Umbilical cord (tissue), 2 donors: Measurements from ENCODE around the gene ITPK1. TPM values are rescaled to one million over a fixed set of nuclear protein-coding genes. Genes with fewer than 3 reads are reported as not detected.
"Not testable (repeated sequence)": the region's sequence is repeated elsewhere in the genome, so short reads cannot be mapped to it uniquely, and the experiment has no call there.

Experiments used
- DNase-seq: peaks from one replicate; pipeline ENCODE4 v3.0.0-alpha.2; 2015; ENCODE audit warnings: low spot score
- total RNA-seq: library from RNA; depleted of rRNA; stranded (reverse); fragments of >200 nt; gene quantifications from one replicate; pipeline ENCODE4 v1.2.3, GENCODE V29; 2014; ENCODE audit warnings: low replicate concordance; ENCODE audit not compliant: insufficient read depth

Gene ITPK1
- total RNA-seq, 1 donor from 2014 or later: 14.7 TPM

GRCh38 chr14:93084866-93085857 is 30.6 kb downstream of the ITPK1 start:
- DNase-seq: no peak

GRCh38 chr14:93084402-93084801 is 31.3 kb downstream of the ITPK1 start:
- DNase-seq: no peak

GRCh38 chr14:93083917-93084316 is 31.8 kb downstream of the ITPK1 start:
- no peak for DNase-seq

DNA sequence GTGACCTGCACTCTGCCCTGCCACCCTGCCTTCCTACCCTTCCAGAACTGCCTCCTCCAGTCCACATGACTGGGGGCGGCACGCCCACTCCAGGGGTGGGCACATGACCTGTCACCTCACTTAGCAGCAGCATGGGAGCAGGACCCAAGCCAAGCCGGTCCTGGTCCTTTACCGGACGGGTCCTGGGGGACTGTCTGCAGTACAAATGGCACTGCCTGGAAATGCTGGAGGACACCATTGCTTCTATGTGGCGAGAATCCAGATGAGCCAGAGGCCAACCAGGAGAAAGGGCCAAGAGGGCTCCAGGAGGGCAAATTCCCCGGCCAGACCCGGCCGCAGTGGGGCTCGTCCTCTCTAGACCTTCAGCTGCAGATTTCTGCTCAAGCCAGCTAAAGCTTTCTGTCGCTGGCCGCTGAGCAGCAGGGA is 33.1 kb downstream of the ITPK1 start:
- no peak for DNase-seq

GRCh38 chr14:93081876-93082570 is 33.7 kb downstream of the ITPK1 start:
- DNase-seq: no peak

GRCh38 chr14:93079865-93080403 is 35.8 kb downstream of the ITPK1 start:
- DNase-seq: no peak

DNA sequence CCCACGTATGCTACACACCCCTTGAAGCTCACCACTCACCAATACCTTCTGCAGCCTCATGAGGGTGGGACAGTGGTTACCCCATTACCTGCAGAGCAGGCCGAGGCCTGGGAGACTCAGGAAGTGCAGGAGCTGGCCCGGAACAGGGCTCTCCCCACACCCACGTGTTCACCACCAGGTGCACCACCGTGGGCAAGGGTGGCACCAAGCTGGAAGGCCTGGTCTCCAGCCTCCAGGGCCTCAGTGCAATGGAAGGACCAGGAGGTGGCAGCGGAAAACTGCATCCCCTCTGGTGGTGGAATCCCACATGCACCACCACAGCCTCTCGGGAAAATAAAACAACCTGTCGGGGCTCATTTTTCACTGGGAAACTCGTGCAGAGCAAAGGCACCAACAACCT is 36.4 kb downstream of the ITPK1 start:
- DNase-seq: no peak

DNA sequence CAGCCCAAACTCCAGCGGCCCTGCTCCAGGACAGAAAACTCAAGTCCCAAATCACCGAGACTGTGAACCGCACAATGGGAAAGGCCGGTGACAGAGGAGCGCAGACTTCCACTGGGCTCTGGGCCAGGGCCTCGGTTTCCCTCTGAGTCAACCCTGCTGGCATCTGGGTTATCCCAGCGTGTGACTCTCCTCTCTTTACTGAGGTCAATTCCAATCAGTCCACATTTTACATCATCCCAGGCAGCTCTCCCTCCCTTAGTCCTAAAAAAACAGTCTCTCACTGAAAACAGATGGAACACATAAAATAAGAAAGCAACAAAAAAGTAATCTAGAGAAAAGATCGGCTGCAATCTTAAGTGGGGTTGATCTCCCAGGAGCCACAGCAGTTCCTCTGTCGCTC is 36.9 kb downstream of the ITPK1 start:
- peak; percentile 70 for DNase-seq

DNA sequence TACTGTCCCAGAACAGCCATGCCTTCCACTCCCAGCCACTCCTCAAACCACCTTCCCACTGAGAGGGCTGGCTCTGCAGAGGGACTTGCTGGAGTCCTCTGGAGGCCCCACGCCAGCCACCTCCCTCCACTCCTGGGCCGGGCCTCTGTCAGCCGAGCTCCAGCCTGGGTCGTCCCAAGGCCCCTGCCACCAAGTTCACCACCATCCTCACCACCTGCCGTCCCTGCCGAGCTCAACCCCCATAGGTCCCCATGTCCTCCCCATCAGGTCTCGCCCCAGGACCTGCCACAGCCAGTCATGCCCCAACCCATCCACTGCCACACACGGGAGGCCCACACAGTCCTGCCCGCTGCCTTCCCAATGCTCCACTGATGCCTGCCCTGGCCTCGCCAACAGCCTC is 39.0 kb downstream of the ITPK1 start:
- no peak for DNase-seq

GRCh38 chr14:93075891-93076290 is 39.8 kb downstream of the ITPK1 start:
- no peak for DNase-seq

DNA sequence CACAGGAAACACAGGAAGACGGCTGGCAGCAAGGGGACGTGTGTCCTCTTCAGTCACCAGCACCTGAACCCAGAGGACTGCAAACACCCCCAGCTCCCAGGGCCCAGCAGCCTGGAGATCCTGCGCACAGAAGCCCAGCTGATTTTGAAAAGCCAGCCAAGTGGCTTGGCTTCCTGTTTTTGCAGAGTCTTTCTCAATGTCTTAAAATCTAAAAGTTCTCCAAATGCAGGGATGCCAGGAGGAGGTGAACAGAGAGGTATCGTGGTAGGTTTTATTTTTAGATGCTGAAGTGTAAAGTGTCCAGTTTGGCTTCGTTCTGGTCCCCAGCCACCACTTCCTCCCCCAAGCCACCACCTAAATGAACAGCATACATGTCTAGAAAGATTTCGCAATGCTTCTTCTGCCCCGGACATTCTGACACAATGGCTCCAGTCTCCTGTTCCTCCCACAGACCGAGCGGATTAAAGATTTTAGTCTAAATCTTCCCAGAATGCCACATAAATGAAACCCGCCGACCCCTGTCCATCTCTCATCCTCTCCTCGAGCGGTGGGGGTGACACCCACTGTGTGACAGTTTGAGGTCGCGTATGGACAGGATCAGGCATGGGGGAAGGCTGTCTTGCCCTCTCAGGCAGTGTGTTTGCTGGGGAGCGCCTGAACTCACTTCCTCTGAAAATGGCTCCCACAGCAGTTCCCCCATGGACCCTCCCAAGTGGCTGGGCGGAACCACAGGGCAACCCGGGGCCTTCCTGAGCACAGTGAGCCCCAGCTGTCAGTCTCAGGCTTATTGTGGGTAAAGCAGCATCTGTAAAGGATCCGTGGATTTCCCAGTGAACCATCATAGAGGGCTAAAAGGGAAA is 41.6 kb downstream of the ITPK1 start:
- peak; percentile 71 for DNase-seq

GRCh38 chr14:93073358-93073707 is 42.4 kb downstream of the ITPK1 start:
- no peak for DNase-seq

- DNase-seq: no peak
These were observed 42.9 kb downstream of the ITPK1 start for GRCh38 chr14:93072659-93073357.

DNA sequence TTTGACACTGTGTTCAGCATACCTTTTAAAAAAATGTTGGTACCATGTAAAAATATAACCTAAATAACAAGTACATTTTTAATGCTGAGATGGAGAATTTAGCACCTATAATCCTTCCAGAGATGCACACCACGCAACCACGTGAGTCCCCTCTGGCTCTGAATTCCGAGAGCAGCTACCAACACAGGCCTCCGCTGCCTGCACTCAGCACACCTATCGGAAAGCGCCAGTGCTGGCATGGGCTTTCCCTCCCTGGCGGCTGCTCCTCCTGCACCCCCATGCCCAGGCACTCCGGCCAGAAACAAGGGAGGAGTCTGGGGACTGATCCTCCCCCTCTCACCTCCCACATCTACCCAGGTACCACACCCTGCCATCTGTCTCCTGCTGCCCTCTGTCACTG is 47.0 kb downstream of the ITPK1 start:
- no peak for DNase-seq

- DNase-seq: no peak
These were observed 48.6 kb downstream of the ITPK1 start for GRCh38 chr14:93067088-93067487.

GRCh38 chr14:93065272-93065730 is 50.4 kb downstream of the ITPK1 start:
- no peak for DNase-seq

DNA sequence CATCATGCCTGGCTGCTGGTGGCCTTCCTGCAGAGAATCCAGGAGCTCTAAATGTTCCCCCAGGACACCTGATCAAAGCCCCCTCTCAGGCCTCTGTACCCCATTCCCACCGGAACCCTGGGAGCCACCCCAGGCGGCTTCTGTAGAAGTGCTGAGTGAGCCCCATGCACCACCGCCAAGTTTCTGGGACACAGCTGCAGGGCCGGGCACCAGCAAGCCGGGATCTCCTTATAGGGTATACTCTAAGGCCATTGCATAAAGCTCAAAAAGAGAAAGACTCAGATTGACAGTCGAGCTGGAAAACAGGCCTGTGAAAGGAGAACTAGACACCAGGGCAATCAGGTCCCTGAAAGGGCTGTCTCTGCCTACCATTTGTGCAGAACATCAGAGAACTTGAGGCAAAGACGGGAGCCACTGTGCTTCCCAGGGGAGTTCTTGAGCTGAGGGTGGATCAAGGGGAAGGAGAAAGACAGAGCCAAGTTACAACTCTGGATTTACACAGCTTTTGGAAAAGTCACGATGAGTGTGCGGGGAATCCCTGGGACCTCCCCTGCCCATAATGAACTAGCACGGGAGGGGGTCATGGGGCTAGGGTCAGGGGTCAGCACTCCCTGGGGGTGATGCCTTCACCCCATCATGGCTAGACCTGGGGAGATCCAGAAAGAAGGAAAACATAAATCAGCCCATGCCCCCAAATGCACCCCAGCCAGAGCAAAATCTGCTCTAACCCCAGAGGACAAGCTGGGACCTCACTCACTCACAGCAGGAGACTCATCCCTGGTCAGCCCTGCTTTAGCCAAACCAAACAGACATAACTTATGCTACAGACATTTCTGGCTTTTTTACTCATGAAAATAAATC is 51.1 kb downstream of the ITPK1 start:
- DNase-seq: peak; percentile 77

GRCh38 chr14:93063393-93063792 is 52.3 kb downstream of the ITPK1 start:
- no peak for DNase-seq

- peak; percentile 61 for DNase-seq
These were observed 52.8 kb downstream of the ITPK1 start for GRCh38 chr14:93062890-93063289.

DNA sequence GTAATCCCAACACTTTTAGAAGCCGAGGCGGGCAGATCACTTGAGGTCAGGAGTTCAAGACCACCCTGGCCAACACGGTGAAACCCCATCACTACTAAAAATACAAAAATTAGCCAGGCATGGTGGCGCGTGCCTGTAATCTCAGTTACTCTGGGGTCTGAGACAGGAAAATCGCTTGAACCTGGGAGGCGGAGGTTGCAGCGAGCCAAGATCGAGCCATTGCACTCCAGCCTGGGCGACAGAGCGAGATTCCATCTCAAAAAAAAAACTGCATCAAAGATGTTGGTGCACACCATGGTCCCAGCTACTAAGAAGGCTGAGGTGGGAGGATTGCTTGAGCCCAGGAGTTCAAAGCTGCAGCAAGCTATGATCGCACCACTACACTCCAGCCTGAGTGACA is 53.7 kb downstream of the ITPK1 start:
- not testable (repeated sequence) for DNase-seq
